Breast epithelium (tissue), 3 donors: ENCODE data around the gene SLC16A5.
"Not testable (repeated sequence)": the region's sequence is repeated elsewhere in the genome, so short reads cannot be mapped to it uniquely, and the experiment has no call there.

Source experiments
- CTCF ChIP-seq, 3 donors: fragments of 450-650 bp; IDR thresholded peaks; one replicate each; pipeline ENCODE4 v1.5.1; 2016 to 2017; ENCODE audit warnings: antibody characterized with exemption in 3 of 3, mild to moderate bottlenecking in 3 of 3, moderate library complexity in 3 of 3
- POLR2A ChIP-seq: fragments of 450-650 bp; IDR thresholded peaks from one replicate; pipeline ENCODE4 v1.6.1; 2016; ENCODE audit warnings: antibody characterized with exemption, mild to moderate bottlenecking, moderate library complexity

DNA sequence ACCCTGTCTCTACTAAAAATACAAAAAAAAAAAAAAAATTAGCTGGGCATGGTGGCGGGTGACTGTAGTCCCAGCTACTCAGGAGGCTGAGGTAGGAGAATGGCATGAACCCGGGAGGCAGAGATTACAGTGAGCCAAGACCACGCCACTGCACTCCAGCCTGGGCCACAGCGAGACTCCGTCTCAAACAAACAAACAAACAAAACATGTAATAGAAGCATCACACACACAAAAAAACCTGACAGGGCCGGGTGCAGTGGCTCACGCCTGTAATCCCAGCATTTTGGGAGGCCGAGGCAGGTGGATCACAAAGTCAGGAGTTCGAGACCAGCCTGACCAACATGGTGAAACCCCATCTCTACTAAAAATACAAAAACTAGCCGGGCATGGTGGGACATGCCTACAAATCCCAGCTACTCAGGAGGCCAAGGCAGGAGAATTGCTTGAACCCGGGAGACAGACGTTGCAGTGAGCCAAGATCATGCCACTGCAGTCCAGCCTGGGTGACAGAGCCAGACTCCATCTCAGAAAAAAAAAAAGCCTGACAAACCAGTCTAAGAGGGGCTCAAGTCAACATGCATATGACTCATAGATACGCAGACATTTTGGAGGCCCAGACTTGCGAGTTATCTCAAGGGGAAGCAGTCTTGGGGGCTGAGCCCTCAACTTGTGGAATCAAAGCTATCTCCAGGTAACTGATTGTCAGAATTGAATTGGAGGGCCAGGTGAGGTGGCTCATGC lies 46.0 kb downstream of the SLC16A5 start:
- not testable (repeated sequence) for TF ChIP-seq CTCF (IDR thresholded peaks at IDR 0.05); POLR2A
